CD8-positive, alpha-beta memory T cell (primary cell): Measurements from ENCODE around the gene UBE2Q1. TPM values are rescaled to one million over a fixed set of nuclear protein-coding genes. Genes with fewer than 3 reads are reported as not detected.

Experiments used
- CTCF ChIA-PET: fragments of 350-600 bp; sonication (Branson Sonifier 250); formaldehyde crosslinking; loops from one replicate; lab custom pipeline; 2021; ENCODE audit warnings: antibody characterized with exemption; lab: Charles Lee
- POLR2A ChIA-PET: fragments of 350-600 bp; sonication (Branson Sonifier 250); formaldehyde crosslinking; loops from one replicate; lab custom pipeline; 2021; ENCODE audit warnings: antibody characterized with exemption; lab: Charles Lee
- DNase-seq, 5 donors: peaks; one replicate each; pipeline versions ENCODE4 v3.0.0 to v3.0.0-alpha.2; 2020 to 2022; ENCODE audit warnings: mixed read lengths in 1 of 5
- H3K27ac ChIP-seq: one replicate; pipeline ENCODE4 v1.7.0; 2013; ENCODE audit warnings: low read depth, mild to moderate bottlenecking, low read length, moderate library complexity
- H3K27me3 ChIP-seq: 2 replicates; pipeline ENCODE4 v1.7.0; 2013; ENCODE audit warnings: low read length, mild to moderate bottlenecking; ENCODE audit not compliant: insufficient read depth, poor library complexity, severe bottlenecking
- H3K36me3 ChIP-seq: 2 replicates; pipeline ENCODE4 v1.7.0; 2013; ENCODE audit warnings: mild to moderate bottlenecking, low read length, moderate library complexity; ENCODE audit not compliant: insufficient read depth
- H3K4me1 ChIP-seq: 2 replicates; pipeline ENCODE4 v1.7.0; 2013; ENCODE audit warnings: mild to moderate bottlenecking, low read length, moderate library complexity; ENCODE audit not compliant: insufficient read depth
- H3K4me3 ChIP-seq: 2 replicates; pipeline ENCODE4 v1.7.0; 2013; ENCODE audit warnings: mild to moderate bottlenecking, low read length
- H3K9me3 ChIP-seq: 2 replicates; pipeline ENCODE4 v1.7.0; 2013; ENCODE audit warnings: mild to moderate bottlenecking, low read length
- H3K27ac Mint-ChIP-seq, 8 donors: one replicate each; pipeline ENCODE4 v1.8.0; 2020 to 2021; ENCODE audit warnings: mixed read lengths in 8 of 8, mild to moderate bottlenecking in 6 of 8, inconsistent platforms in 3 of 8, moderate library complexity in 3 of 8
- H3K27me3 Mint-ChIP-seq, 2 donors: one replicate each; pipeline ENCODE4 v1.8.0; 2020 to 2021; ENCODE audit warnings: mixed read lengths in 2 of 2, mild to moderate bottlenecking in 1 of 2, moderate library complexity in 1 of 2
- H3K36me3 Mint-ChIP-seq, 3 donors: one replicate each; pipeline ENCODE4 v1.8.0; 2020 to 2021; ENCODE audit warnings: mixed read lengths in 3 of 3, inconsistent platforms in 1 of 3, mild to moderate bottlenecking in 1 of 3
- H3K4me1 Mint-ChIP-seq, 3 donors: one replicate each; pipeline ENCODE4 v1.8.0; 2020 to 2021; ENCODE audit warnings: mixed read lengths in 3 of 3, inconsistent platforms in 1 of 3, mild to moderate bottlenecking in 1 of 3
- H3K4me3 Mint-ChIP-seq, 7 donors: one replicate each; pipeline ENCODE4 v1.8.0; 2020 to 2021; ENCODE audit warnings: mixed read lengths in 7 of 7, mild to moderate bottlenecking in 6 of 7, moderate library complexity in 4 of 7, inconsistent platforms in 2 of 7
- H3K9me3 Mint-ChIP-seq, 5 donors: one replicate each; pipeline ENCODE4 v1.8.0; 2020 to 2022; ENCODE audit warnings: mixed read lengths in 5 of 5, mild to moderate bottlenecking in 3 of 5, moderate library complexity in 2 of 5, inconsistent platforms in 1 of 5
- polyA plus RNA-seq: library from polyadenylated mRNA; unstranded; fragments of 300-500 nt; fragmentation: Illumina TruSeq; gene quantifications from one replicate; pipeline ENCODE4 v1.2.3, GENCODE V29; 2021
- total RNA-seq, 2 experiments: library from RNA; stranded (reverse); gene quantifications; one replicate each; pipeline ENCODE4 v1.2.3, GENCODE V29; 2021

The UBE2Q1 gene
- total and polyA plus RNA-seq, 3 experiments from 2014 or later, result 16.2 to 97.8 (median 83.8) TPM

DNA sequence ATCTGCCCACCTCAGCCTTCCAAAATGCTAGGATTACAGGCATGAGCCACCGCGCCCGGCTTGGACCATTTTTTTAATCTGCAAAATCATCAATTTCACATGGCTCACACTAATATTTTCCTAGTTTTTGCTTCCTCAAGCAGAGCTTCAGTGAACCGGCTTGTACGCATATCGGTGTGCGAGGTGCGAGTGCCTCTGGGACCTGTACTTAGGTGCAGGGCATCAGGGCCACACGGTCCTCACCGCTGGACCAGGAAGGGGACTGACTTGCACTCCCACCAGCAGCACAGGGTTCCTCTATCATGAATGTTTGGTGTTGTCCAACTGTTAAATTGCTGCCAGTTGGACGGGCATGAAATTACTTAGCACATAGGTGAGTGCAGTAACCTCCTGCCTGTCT lies 40.8 kb downstream of the UBE2Q1 start:
- ChIA-PET POLR2A (no interaction called here), CTCF (no interaction called here)
- no peaks in the 10 kb centered on the region for H3K9me3 Mint-ChIP-seq
- H3K27me3 Mint-ChIP-seq, result peaks cover 13 to 43% of the 10 kb centered on the region in 2 donors
- no peak for DNase-seq
- Histone ChIP-seq H3K27ac (no peak overlapping the region), H3K9me3 (no peaks in the 10 kb centered on the region), H3K36me3 (no peaks in the 10 kb centered on the region), H3K27me3 (no peaks in the 10 kb centered on the region), H3K4me1 (no peaks in the 10 kb centered on the region), H3K4me3 (no peak overlapping the region)
- no peak overlapping the region for H3K4me3 Mint-ChIP-seq
- no peak overlapping the region for H3K27ac Mint-ChIP-seq
- no peaks in the 10 kb centered on the region for H3K36me3 Mint-ChIP-seq
- H3K4me1 Mint-ChIP-seq, result no peaks in the 10 kb centered on the region

GRCh38 chr1:154514066-154514553 lies 44.4 kb downstream of the UBE2Q1 start:
- no peaks in the 10 kb centered on the region for H3K36me3 Mint-ChIP-seq
- H3K4me1 Mint-ChIP-seq, result no peaks in the 10 kb centered on the region
- Histone ChIP-seq H3K27me3 (peaks cover 9% of the 10 kb centered on the region), H3K27ac (no peak overlapping the region), H3K4me1 (no peaks in the 10 kb centered on the region), H3K4me3 (no peak overlapping the region), H3K9me3 (no peaks in the 10 kb centered on the region), H3K36me3 (no peaks in the 10 kb centered on the region)
- H3K9me3 Mint-ChIP-seq, result no peaks in the 10 kb centered on the region
- CTCF ChIA-PET, result no interaction called here
- H3K27me3 Mint-ChIP-seq, result peaks cover 11 to 53% of the 10 kb centered on the region in 2 donors
- no peak overlapping the region for H3K4me3 Mint-ChIP-seq
- POLR2A ChIA-PET, result no interaction called here
- no peak for DNase-seq
- no peak overlapping the region for H3K27ac Mint-ChIP-seq

DNA sequence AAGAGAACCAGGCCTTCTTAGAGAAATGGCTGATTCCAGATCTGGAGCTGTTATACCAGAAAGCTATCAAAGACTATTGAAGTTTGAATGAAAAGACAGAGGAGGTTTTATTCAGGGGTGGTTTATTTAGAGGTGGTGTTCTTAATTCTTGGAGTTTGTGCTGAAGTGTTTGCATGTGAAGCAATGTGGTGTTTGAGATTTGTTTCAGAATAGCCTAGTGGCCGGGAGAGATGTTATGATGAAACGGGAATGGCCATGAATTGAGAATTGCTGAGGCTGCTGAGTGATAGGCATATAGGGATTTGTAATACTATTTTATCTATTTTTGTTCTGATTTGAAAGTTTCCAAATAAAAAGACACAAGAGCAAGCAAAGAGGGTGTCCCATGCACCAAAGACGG lies 45.7 kb downstream of the UBE2Q1 start:
- no peaks in the 10 kb centered on the region for H3K4me1 ChIP-seq
- no peak for DNase-seq
- CTCF ChIA-PET, result no interaction called here
- POLR2A ChIA-PET, result no interaction called here
- H3K27ac Mint-ChIP-seq, result no peak overlapping the region
- H3K4me1 Mint-ChIP-seq, result no peaks in the 10 kb centered on the region
- H3K27me3 ChIP-seq, result peaks cover 12% of the 10 kb centered on the region
- peaks cover 21 to 63% of the 10 kb centered on the region in 2 donors for H3K27me3 Mint-ChIP-seq
- H3K9me3 ChIP-seq, result no peaks in the 10 kb centered on the region
- no peaks in the 10 kb centered on the region for H3K36me3 ChIP-seq
- H3K4me3 ChIP-seq, result no peak overlapping the region
- no peak overlapping the region for H3K27ac ChIP-seq
- no peak overlapping the region for H3K4me3 Mint-ChIP-seq
- H3K9me3 Mint-ChIP-seq, result peaks cover 0 to 2% (median 0%) of the 10 kb centered on the region in 5 donors
- H3K36me3 Mint-ChIP-seq, result no peaks in the 10 kb centered on the region

GRCh38 chr1:154503898-154504297 lies 54.6 kb downstream of the UBE2Q1 start:
- Mint-ChIP-seq H3K27me3 (peaks cover 49 to 75% of the 10 kb centered on the region in 2 donors), H3K36me3 (no peaks in the 10 kb centered on the region), H3K4me1 (peaks cover 4 to 5% (median 5%) of the 10 kb centered on the region in 3 donors), H3K4me3 (peak overlapping the region in 5 of 7 donors; percentile 18 to 72 (median 60)), H3K9me3 (peaks cover 0 to 5% (median 0%) of the 10 kb centered on the region in 5 donors), H3K27ac (no peak overlapping the region)
- Histone ChIP-seq H3K9me3 (no peaks in the 10 kb centered on the region), H3K27me3 (peaks cover 26% of the 10 kb centered on the region), H3K4me3 (no peak overlapping the region), H3K4me1 (peaks cover 5% of the 10 kb centered on the region), H3K27ac (no peak overlapping the region), H3K36me3 (no peaks in the 10 kb centered on the region)
- ChIA-PET POLR2A (no interaction called here), CTCF (no interaction called here)
- no peak for DNase-seq

- Histone ChIP-seq H3K4me3 (no peak overlapping the region), H3K4me1 (peaks cover 5% of the 10 kb centered on the region), H3K27ac (no peak overlapping the region), H3K9me3 (no peaks in the 10 kb centered on the region), H3K36me3 (no peaks in the 10 kb centered on the region), H3K27me3 (peaks cover 23% of the 10 kb centered on the region)
- no peaks in the 10 kb centered on the region for H3K36me3 Mint-ChIP-seq
- peaks cover 0 to 5% (median 0%) of the 10 kb centered on the region in 5 donors for H3K9me3 Mint-ChIP-seq
- no peak overlapping the region for H3K27ac Mint-ChIP-seq
- peak overlapping the region in 4 of 7 donors; percentile 45 to 81 (median 56) for H3K4me3 Mint-ChIP-seq
- ChIA-PET CTCF (no interaction called here), POLR2A (no interaction called here)
- peaks cover 40 to 68% of the 10 kb centered on the region in 2 donors for H3K27me3 Mint-ChIP-seq
- DNase-seq, result peak in 1 of 5 donors; percentile 2
- peaks cover 4 to 5% (median 5%) of the 10 kb centered on the region in 3 donors for H3K4me1 Mint-ChIP-seq
Measured at GRCh38 chr1:154502744-154503115, 55.7 kb downstream of the UBE2Q1 start.

- ChIA-PET POLR2A (no interaction called here), CTCF (no interaction called here)
- H3K27me3 ChIP-seq, result peaks cover 19% of the 10 kb centered on the region
- peaks cover 0 to 5% (median 0%) of the 10 kb centered on the region in 5 donors for H3K9me3 Mint-ChIP-seq
- H3K4me3 Mint-ChIP-seq, result peak within 1 kb of the TSS in 6 of 7 donors; percentile 50 to 81 (median 62)
- no peak within 1 kb of the TSS for H3K4me3 ChIP-seq
- H3K9me3 ChIP-seq, result no peaks in the 10 kb centered on the region
- no peak within 1 kb of the TSS for H3K27ac Mint-ChIP-seq
- no peaks in the 10 kb centered on the region for H3K36me3 Mint-ChIP-seq
- H3K27me3 Mint-ChIP-seq, result peaks cover 35 to 63% of the 10 kb centered on the region in 2 donors
- H3K36me3 ChIP-seq, result no peaks in the 10 kb centered on the region
- H3K4me1 Mint-ChIP-seq, result peaks cover 5 to 7% (median 5%) of the 10 kb centered on the region in 3 donors
- peak in 2 of 5 donors; percentile 3 to 13 for DNase-seq
- peaks cover 6% of the 10 kb centered on the region for H3K4me1 ChIP-seq
- H3K27ac ChIP-seq, result no peak within 1 kb of the TSS
Measured at GRCh38 chr1:154502066-154502743, 56.3 kb downstream of the UBE2Q1 start, which contains the start of the genes SHE and TDRD10. SHE (minus strand) TSS chr1:154502412; CDS start chr1:154502026, 386 bp downstream. TDRD10 (plus strand) TSS chr1:154502219; CDS start chr1:154506904, 4,685 bp downstream.

GRCh38 chr1:154501423-154502065 lies 56.9 kb downstream of the UBE2Q1 start:
- no peak overlapping the region for H3K4me3 ChIP-seq
- CTCF ChIA-PET, result no interaction called here
- Mint-ChIP-seq H3K27me3 (peaks cover 32 to 62% of the 10 kb centered on the region in 2 donors), H3K4me1 (peaks cover 9 to 13% (median 11%) of the 10 kb centered on the region in 3 donors), H3K4me3 (peak overlapping the region in 5 of 7 donors; percentile 56 to 75 (median 62)), H3K27ac (no peak overlapping the region), H3K36me3 (no peaks in the 10 kb centered on the region), H3K9me3 (peaks cover 0 to 5% (median 0%) of the 10 kb centered on the region in 5 donors)
- peaks cover 19% of the 10 kb centered on the region for H3K27me3 ChIP-seq
- POLR2A ChIA-PET, result no interaction called here
- H3K36me3 ChIP-seq, result no peaks in the 10 kb centered on the region
- H3K4me1 ChIP-seq, result peaks cover 13% of the 10 kb centered on the region
- no peaks in the 10 kb centered on the region for H3K9me3 ChIP-seq
- no peak overlapping the region for H3K27ac ChIP-seq
- peak in 1 of 5 donors; percentile 7 for DNase-seq

GRCh38 chr1:154500533-154500932 lies 57.9 kb downstream of the UBE2Q1 start:
- POLR2A ChIA-PET, result no interaction called here
- peaks cover 13 to 18% (median 15%) of the 10 kb centered on the region in 3 donors for H3K4me1 Mint-ChIP-seq
- CTCF ChIA-PET, result no interaction called here
- Histone ChIP-seq H3K4me1 (peaks cover 22% of the 10 kb centered on the region), H3K27me3 (peaks cover 19% of the 10 kb centered on the region), H3K27ac (no peak overlapping the region), H3K9me3 (no peaks in the 10 kb centered on the region), H3K4me3 (no peak overlapping the region), H3K36me3 (no peaks in the 10 kb centered on the region)
- H3K9me3 Mint-ChIP-seq, result no peaks in the 10 kb centered on the region
- H3K36me3 Mint-ChIP-seq, result no peaks in the 10 kb centered on the region
- no peak for DNase-seq
- peak overlapping the region in 4 of 7 donors; percentile 8 to 52 (median 28) for H3K4me3 Mint-ChIP-seq
- H3K27me3 Mint-ChIP-seq, result peaks cover 32 to 54% of the 10 kb centered on the region in 2 donors
- H3K27ac Mint-ChIP-seq, result peak overlapping the region in 1 of 8 donors; percentile 64
